Parathyroid adenoma (tissue), 2 donors: ENCODE measurements around the gene RANBP3L.
"Not testable (repeated sequence)": the region's sequence is repeated elsewhere in the genome, so short reads cannot be mapped to it uniquely, and the experiment has no call there.

Experiments used
- H2AFZ ChIP-seq: fragments of 300-600 bp; sonication (generic); one replicate; pipeline ENCODE4 v1.7.0; 2017; ENCODE audit warnings: antibody characterized with exemption, mild to moderate bottlenecking
- H3K27ac ChIP-seq: fragments of 300-600 bp; sonication (generic); one replicate; pipeline ENCODE4 v1.7.0; 2017
- H3K27me3 ChIP-seq: fragments of 300-600 bp; sonication (generic); one replicate; pipeline ENCODE4 v1.7.0; 2017; ENCODE audit warnings: low read length; ENCODE audit not compliant: control insufficient read depth, insufficient read depth
- H3K36me3 ChIP-seq: fragments of 300-600 bp; sonication (generic); one replicate; pipeline ENCODE4 v1.7.0; 2017; ENCODE audit warnings: low read length; ENCODE audit not compliant: control insufficient read depth, insufficient read depth
- H3K4me1 ChIP-seq: fragments of 300-600 bp; sonication (generic); one replicate; pipeline ENCODE4 v1.7.0; 2017; ENCODE audit warnings: control low read depth
- H3K4me2 ChIP-seq: fragments of 300-600 bp; sonication (generic); one replicate; pipeline ENCODE4 v1.7.0; 2017; ENCODE audit warnings: low read length
- H3K4me3 ChIP-seq: fragments of 300-600 bp; sonication (generic); one replicate; pipeline ENCODE4 v1.7.0; 2017; ENCODE audit warnings: low read depth, low read length
- H3K79me2 ChIP-seq: fragments of 300-600 bp; sonication (generic); one replicate; pipeline ENCODE4 v1.7.0; 2017; ENCODE audit warnings: control low read depth
- H3K9ac ChIP-seq: fragments of 300-600 bp; sonication (generic); one replicate; pipeline ENCODE4 v1.7.0; 2017; ENCODE audit warnings: mild to moderate bottlenecking
- H3K9me3 ChIP-seq: fragments of 300-600 bp; sonication (generic); one replicate; pipeline ENCODE4 v1.7.0; 2017; ENCODE audit warnings: low read length; ENCODE audit not compliant: control insufficient read depth
- TF ChIP-seq, protein P1 (sequence below): fragments of 300-600 bp; sonication (generic); IDR thresholded peaks from one replicate; pipeline ENCODE4 v1.7.0; 2017; ENCODE audit warnings: antibody characterized with exemption, mild to moderate bottlenecking
- donor health status: primary hyperparathyroidism.

Gene RANBP3L

DNA sequence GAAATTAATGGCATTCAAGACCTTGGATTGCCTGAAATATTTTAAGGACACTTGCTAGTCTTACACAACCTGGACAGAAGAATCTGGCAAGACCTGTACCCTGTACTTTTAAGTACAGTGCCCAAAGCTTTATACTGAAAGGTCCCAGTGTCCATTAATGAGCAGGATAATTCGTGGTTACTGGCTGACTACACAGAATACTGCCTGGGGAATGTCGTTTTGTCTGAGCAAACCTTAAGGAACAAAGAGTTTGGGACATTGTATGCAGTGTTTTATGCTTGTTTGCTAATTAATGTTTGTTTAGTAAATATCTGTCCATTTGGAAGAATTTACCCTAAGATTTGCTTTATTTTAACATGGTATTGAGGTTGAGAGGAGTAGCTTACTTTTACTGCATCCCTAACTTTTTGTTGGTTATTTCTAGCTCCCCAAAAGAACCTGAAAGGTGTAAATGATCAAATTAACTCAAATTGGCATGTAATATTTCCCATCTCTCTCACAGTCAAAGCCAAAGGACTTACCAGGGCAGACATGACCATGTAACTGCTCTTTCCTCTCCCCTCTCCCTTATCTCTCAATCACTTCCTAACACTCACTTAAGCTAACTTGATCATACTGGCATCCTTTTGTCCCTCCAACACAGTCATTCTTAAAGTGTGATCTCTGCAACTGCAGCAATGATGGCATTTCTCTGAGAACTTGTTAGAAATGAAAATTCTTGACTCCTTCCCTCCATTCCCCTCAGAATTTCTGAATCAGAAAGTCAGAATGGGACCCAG, 15.7 kb downstream of the RANBP3L start:
- Histone ChIP-seq H3K9me3 (no peaks in the 10 kb centered on the region), H2AFZ (no peak overlapping the region), H3K79me2 (no peaks in the 10 kb centered on the region), H3K27me3 (no peaks in the 10 kb centered on the region), H3K9ac (no peak overlapping the region), H3K4me3 (no peak overlapping the region), H3K27ac (no peak overlapping the region), H3K4me1 (no peaks in the 10 kb centered on the region), H3K36me3 (no peaks in the 10 kb centered on the region), H3K4me2 (no peak overlapping the region)
- TF ChIP-seq, protein P1, sequence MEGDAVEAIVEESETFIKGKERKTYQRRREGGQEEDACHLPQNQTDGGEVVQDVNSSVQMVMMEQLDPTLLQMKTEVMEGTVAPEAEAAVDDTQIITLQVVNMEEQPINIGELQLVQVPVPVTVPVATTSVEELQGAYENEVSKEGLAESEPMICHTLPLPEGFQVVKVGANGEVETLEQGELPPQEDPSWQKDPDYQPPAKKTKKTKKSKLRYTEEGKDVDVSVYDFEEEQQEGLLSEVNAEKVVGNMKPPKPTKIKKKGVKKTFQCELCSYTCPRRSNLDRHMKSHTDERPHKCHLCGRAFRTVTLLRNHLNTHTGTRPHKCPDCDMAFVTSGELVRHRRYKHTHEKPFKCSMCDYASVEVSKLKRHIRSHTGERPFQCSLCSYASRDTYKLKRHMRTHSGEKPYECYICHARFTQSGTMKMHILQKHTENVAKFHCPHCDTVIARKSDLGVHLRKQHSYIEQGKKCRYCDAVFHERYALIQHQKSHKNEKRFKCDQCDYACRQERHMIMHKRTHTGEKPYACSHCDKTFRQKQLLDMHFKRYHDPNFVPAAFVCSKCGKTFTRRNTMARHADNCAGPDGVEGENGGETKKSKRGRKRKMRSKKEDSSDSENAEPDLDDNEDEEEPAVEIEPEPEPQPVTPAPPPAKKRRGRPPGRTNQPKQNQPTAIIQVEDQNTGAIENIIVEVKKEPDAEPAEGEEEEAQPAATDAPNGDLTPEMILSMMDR, result no peak

DNA sequence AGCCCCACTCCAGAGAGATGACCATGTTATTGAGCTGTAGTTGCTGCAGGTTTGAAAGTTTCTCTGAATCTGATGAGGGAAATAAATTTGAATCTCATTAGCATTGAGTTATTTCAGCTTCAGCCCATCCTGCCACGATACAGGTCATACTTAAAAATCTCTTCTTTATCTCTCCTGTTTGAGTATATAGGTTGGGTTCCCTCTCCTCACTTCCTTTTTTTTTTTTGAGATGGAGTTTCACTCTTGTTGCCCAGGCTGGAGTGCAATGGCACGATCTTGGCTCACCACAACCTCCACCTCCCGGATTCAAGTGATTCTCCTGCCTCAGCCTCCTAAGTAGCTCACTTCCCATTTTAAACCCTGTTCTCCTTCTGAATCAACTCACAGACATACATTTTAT, 17.9 kb downstream of the RANBP3L start:
- not testable (repeated sequence) for H3K27me3 ChIP-seq, H3K4me3 ChIP-seq, H2AFZ ChIP-seq, H3K79me2 ChIP-seq, H3K36me3 ChIP-seq, H3K27ac ChIP-seq, H3K4me2 ChIP-seq, H3K4me1 ChIP-seq, H3K9me3 ChIP-seq, H3K9ac ChIP-seq

DNA sequence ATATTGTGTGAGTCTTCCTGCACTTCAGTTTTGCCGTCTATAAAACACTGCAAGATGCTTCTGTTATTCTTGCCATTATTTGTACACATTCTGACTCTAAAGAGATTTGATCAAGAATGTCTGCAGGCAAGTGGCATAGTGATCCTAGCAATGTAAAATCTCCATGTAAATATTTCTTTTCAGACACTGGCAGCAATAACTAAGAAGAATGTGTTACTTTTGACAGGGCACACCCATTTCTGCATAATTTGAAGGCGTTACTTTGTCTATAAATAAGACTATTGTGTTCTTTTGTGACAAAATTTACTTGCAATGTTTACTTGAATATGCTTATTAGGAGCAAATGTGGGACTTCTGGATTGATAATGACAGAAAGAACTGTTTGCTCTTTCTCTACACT, 20.1 kb downstream of the RANBP3L start:
- no peak overlapping the region for H3K27ac ChIP-seq
- H3K9ac ChIP-seq, result no peak overlapping the region
- no peaks in the 10 kb centered on the region for H3K27me3 ChIP-seq
- no peaks in the 10 kb centered on the region for H3K36me3 ChIP-seq
- no peak overlapping the region for H3K4me2 ChIP-seq
- H2AFZ ChIP-seq, result no peak overlapping the region
- no peak overlapping the region for H3K4me3 ChIP-seq
- H3K4me1 ChIP-seq, result no peaks in the 10 kb centered on the region
- H3K9me3 ChIP-seq, result no peaks in the 10 kb centered on the region
- H3K79me2 ChIP-seq, result no peaks in the 10 kb centered on the region
- TF ChIP-seq, protein P1, result no peak

DNA sequence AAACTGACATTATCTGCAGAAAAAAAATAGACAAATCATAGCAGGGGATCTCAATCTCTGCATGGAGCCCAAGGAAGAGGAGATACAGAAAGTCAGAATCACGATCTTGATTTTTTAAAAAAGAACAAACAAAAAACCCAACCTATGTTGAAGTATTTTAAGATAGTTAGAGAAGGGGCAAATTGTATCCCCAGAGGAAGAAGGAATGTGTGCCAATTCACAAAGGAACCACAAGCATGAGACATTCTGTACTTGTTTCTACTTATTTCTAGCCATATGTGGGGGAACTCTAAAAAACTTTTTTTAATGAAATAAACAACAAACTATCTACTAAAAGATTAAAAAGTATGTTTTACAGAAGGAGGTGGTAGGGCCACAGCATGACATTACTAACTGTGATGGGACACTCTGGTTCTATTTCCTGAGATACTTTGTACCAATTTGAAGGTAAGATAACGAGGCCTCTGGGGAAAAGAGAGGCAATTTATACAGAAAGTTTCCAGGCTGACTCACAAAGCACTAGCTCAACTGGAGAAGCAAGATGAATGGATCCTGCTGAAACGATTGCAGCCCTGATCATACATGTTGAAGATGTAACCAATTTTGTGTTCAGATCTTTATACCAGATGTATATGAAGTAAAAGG, 22.5 kb downstream of the RANBP3L start:
- Histone ChIP-seq H3K4me2 (no peak overlapping the region), H3K4me3 (no peak overlapping the region), H3K79me2 (no peaks in the 10 kb centered on the region), H3K4me1 (no peaks in the 10 kb centered on the region), H3K36me3 (no peaks in the 10 kb centered on the region), H3K27me3 (no peaks in the 10 kb centered on the region), H2AFZ (no peak overlapping the region), H3K9ac (no peak overlapping the region), H3K9me3 (no peaks in the 10 kb centered on the region), H3K27ac (no peak overlapping the region)
- TF ChIP-seq, protein P1, result no peak

DNA sequence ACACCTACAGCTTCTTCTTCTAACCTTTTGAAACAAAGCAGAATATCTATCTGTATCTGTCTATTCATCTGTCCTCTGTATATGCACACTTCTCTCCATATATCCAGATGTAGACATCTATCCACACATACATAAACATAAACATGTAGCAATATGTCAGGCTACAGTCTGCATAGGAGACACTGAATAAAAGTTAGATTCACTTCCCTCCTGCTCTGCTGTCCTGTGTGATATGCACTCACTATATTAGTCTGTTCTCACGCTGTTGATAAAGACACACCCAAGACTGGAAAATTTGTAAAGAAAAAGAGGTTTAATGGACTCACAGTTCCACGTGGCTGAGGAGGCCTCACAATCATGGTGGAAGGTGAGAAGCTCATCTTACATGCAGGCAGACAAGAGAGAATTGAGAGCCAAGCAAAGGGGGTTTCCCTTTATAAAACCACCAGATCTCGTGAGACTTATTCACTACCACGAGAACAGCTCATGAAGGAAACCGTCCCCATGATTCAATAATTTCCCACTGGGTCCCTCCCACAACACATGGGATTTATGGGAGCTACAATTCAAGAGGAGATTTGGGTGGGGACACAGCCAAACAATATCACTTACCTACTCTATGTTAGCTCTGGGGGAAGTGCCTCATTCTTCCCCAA, 24.1 kb downstream of the RANBP3L start:
- Histone ChIP-seq H3K36me3 (no peaks in the 10 kb centered on the region), H3K4me3 (no peak overlapping the region), H3K4me2 (no peak overlapping the region), H3K27ac (no peak overlapping the region), H3K27me3 (no peaks in the 10 kb centered on the region), H3K79me2 (no peaks in the 10 kb centered on the region), H2AFZ (no peak overlapping the region), H3K9me3 (no peaks in the 10 kb centered on the region), H3K4me1 (no peaks in the 10 kb centered on the region), H3K9ac (no peak overlapping the region)
- TF ChIP-seq, protein P1, result no peak
